ENCODE results near the gene PLA2G2C.
"Not testable (repeated sequence)": the region's sequence is repeated elsewhere in the genome, so short reads cannot be mapped to it uniquely, and the experiment has no call there.

The PLA2G2C gene

GRCh38 chr1:20219053-20219452 is 32.7 kb upstream of the PLA2G2C start:
- H3K9me3 Mint-ChIP-seq; H3K27ac Mint-ChIP-seq (ENCODE audit: low read depth); H3K4me3 Mint-ChIP-seq; H3K36me3 Mint-ChIP-seq (ENCODE audit: insufficient read depth); ATAC-seq (replicated peaks; ENCODE audit: extremely low read depth, poor library complexity, severe bottlenecking); DNase-seq (ENCODE audit: low spot score in 2 of 2); H3K4me1 Mint-ChIP-seq: not testable (repeated sequence)
- peaks cover 74% of the 10 kb centered on the region for H3K27me3 Mint-ChIP-seq

GRCh38 chr1:20216574-20216973 is 30.3 kb upstream of the PLA2G2C start:
- Mint-ChIP-seq H3K4me3 (no peak overlapping the region), H3K9me3 (no peaks in the 10 kb centered on the region), H3K27ac (ENCODE audit: low read depth) (no peak overlapping the region), H3K36me3 (ENCODE audit: insufficient read depth) (peaks cover 4% of the 10 kb centered on the region), H3K27me3 (peaks cover 68% of the 10 kb centered on the region), H3K4me1 (no peaks in the 10 kb centered on the region)
- no peak for ATAC-seq (replicated peaks; ENCODE audit: extremely low read depth, poor library complexity, severe bottlenecking)
- DNase-seq (ENCODE audit: low spot score in 2 of 2), result no peak

GRCh38 chr1:20215716-20216115 is 29.4 kb upstream of the PLA2G2C start:
- H3K27ac Mint-ChIP-seq (ENCODE audit: low read depth), result no peak overlapping the region
- no peaks in the 10 kb centered on the region for H3K4me1 Mint-ChIP-seq
- no peak overlapping the region for H3K4me3 Mint-ChIP-seq
- H3K36me3 Mint-ChIP-seq (ENCODE audit: insufficient read depth), result peaks cover 4% of the 10 kb centered on the region
- DNase-seq (ENCODE audit: low spot score in 2 of 2) (no peak), ATAC-seq (replicated peaks; ENCODE audit: extremely low read depth, poor library complexity, severe bottlenecking) (no peak)
- H3K27me3 Mint-ChIP-seq, result peaks cover 69% of the 10 kb centered on the region
- no peaks in the 10 kb centered on the region for H3K9me3 Mint-ChIP-seq

- H3K9me3 Mint-ChIP-seq, result no peaks in the 10 kb centered on the region
- peaks cover 72% of the 10 kb centered on the region for H3K27me3 Mint-ChIP-seq
- H3K4me3 Mint-ChIP-seq, result peak overlapping the region; percentile 50
- H3K36me3 Mint-ChIP-seq (ENCODE audit: insufficient read depth), result peaks cover 2% of the 10 kb centered on the region
- no peak overlapping the region for H3K27ac Mint-ChIP-seq (ENCODE audit: low read depth)
- peak; percentile 46 for ATAC-seq (replicated peaks; ENCODE audit: extremely low read depth, poor library complexity, severe bottlenecking)
- no peaks in the 10 kb centered on the region for H3K4me1 Mint-ChIP-seq
- DNase-seq (ENCODE audit: low spot score in 2 of 2), result peak; percentile 28 to 36
These were observed 26.5 kb upstream of the PLA2G2C start for GRCh38 chr1:20212685-20213331.

GRCh38 chr1:20212085-20212684 is 25.9 kb upstream of the PLA2G2C start:
- DNase-seq (ENCODE audit: low spot score in 2 of 2) (no peak), ATAC-seq (replicated peaks; ENCODE audit: extremely low read depth, poor library complexity, severe bottlenecking) (no peak)
- no peaks in the 10 kb centered on the region for H3K4me1 Mint-ChIP-seq
- H3K27ac Mint-ChIP-seq (ENCODE audit: low read depth), result no peak overlapping the region
- no peaks in the 10 kb centered on the region for H3K9me3 Mint-ChIP-seq
- H3K36me3 Mint-ChIP-seq (ENCODE audit: insufficient read depth), result peaks cover 2% of the 10 kb centered on the region
- H3K4me3 Mint-ChIP-seq, result no peak overlapping the region
- H3K27me3 Mint-ChIP-seq, result peaks cover 72% of the 10 kb centered on the region

GRCh38 chr1:20211511-20211931 is 25.2 kb upstream of the PLA2G2C start:
- no peaks in the 10 kb centered on the region for H3K4me1 Mint-ChIP-seq
- no peak overlapping the region for H3K27ac Mint-ChIP-seq (ENCODE audit: low read depth)
- H3K4me3 Mint-ChIP-seq, result no peak overlapping the region
- H3K27me3 Mint-ChIP-seq, result peaks cover 74% of the 10 kb centered on the region
- DNase-seq (ENCODE audit: low spot score in 2 of 2) (no peak), ATAC-seq (replicated peaks; ENCODE audit: extremely low read depth, poor library complexity, severe bottlenecking) (no peak)
- H3K36me3 Mint-ChIP-seq (ENCODE audit: insufficient read depth), result peaks cover 2% of the 10 kb centered on the region
- no peaks in the 10 kb centered on the region for H3K9me3 Mint-ChIP-seq

- peaks cover 2% of the 10 kb centered on the region for H3K36me3 Mint-ChIP-seq (ENCODE audit: insufficient read depth)
- peaks cover 71% of the 10 kb centered on the region for H3K27me3 Mint-ChIP-seq
- ATAC-seq (replicated peaks; ENCODE audit: extremely low read depth, poor library complexity, severe bottlenecking), result no peak
- no peaks in the 10 kb centered on the region for H3K4me1 Mint-ChIP-seq
- no peak overlapping the region for H3K4me3 Mint-ChIP-seq
- no peak overlapping the region for H3K27ac Mint-ChIP-seq (ENCODE audit: low read depth)
- H3K9me3 Mint-ChIP-seq, result no peaks in the 10 kb centered on the region
- no peak for DNase-seq (ENCODE audit: low spot score in 2 of 2)
These were observed 24.6 kb upstream of the PLA2G2C start for GRCh38 chr1:20210736-20211460.

GRCh38 chr1:20209471-20209870 is 23.2 kb upstream of the PLA2G2C start:
- H3K27me3 Mint-ChIP-seq, result peaks cover 57% of the 10 kb centered on the region
- H3K27ac Mint-ChIP-seq (ENCODE audit: low read depth), result no peak overlapping the region
- no peaks in the 10 kb centered on the region for H3K9me3 Mint-ChIP-seq
- peaks cover 2% of the 10 kb centered on the region for H3K36me3 Mint-ChIP-seq (ENCODE audit: insufficient read depth)
- H3K4me1 Mint-ChIP-seq, result no peaks in the 10 kb centered on the region
- H3K4me3 Mint-ChIP-seq, result no peak overlapping the region
- ATAC-seq (replicated peaks; ENCODE audit: extremely low read depth, poor library complexity, severe bottlenecking) (no peak), DNase-seq (ENCODE audit: low spot score in 2 of 2) (no peak)

GRCh38 chr1:20207546-20207945 is 21.2 kb upstream of the PLA2G2C start:
- ATAC-seq (replicated peaks; ENCODE audit: extremely low read depth, poor library complexity, severe bottlenecking) (no peak), DNase-seq (ENCODE audit: low spot score in 2 of 2) (no peak)
- Mint-ChIP-seq H3K4me3 (no peak overlapping the region), H3K36me3 (ENCODE audit: insufficient read depth) (peaks cover 2% of the 10 kb centered on the region), H3K9me3 (no peaks in the 10 kb centered on the region), H3K4me1 (no peaks in the 10 kb centered on the region), H3K27ac (ENCODE audit: low read depth) (no peak overlapping the region), H3K27me3 (peaks cover 53% of the 10 kb centered on the region)

- no peak for ATAC-seq (replicated peaks; ENCODE audit: extremely low read depth, poor library complexity, severe bottlenecking)
- H3K4me3 Mint-ChIP-seq, result no peak overlapping the region
- no peak overlapping the region for H3K27ac Mint-ChIP-seq (ENCODE audit: low read depth)
- H3K9me3 Mint-ChIP-seq, result no peaks in the 10 kb centered on the region
- H3K36me3 Mint-ChIP-seq (ENCODE audit: insufficient read depth), result no peaks in the 10 kb centered on the region
- no peak for DNase-seq (ENCODE audit: low spot score in 2 of 2)
- no peaks in the 10 kb centered on the region for H3K4me1 Mint-ChIP-seq
- peaks cover 48% of the 10 kb centered on the region for H3K27me3 Mint-ChIP-seq
These were observed 15.8 kb upstream of the PLA2G2C start for GRCh38 chr1:20202166-20202565.

- Mint-ChIP-seq H3K27ac (ENCODE audit: low read depth) (no peak overlapping the region), H3K9me3 (no peaks in the 10 kb centered on the region), H3K36me3 (ENCODE audit: insufficient read depth) (no peaks in the 10 kb centered on the region), H3K27me3 (peaks cover 59% of the 10 kb centered on the region), H3K4me3 (no peak overlapping the region), H3K4me1 (no peaks in the 10 kb centered on the region)
- ATAC-seq (replicated peaks; ENCODE audit: extremely low read depth, poor library complexity, severe bottlenecking) (no peak), DNase-seq (ENCODE audit: low spot score in 2 of 2) (no peak)
These were observed 14.6 kb upstream of the PLA2G2C start for GRCh38 chr1:20200966-20201365.

- no peak for ATAC-seq (replicated peaks; ENCODE audit: extremely low read depth, poor library complexity, severe bottlenecking)
- Mint-ChIP-seq H3K27me3 (peaks cover 70% of the 10 kb centered on the region), H3K4me1 (peaks cover 6% of the 10 kb centered on the region), H3K27ac (ENCODE audit: low read depth) (no peak overlapping the region), H3K4me3 (no peak overlapping the region), H3K9me3 (no peaks in the 10 kb centered on the region), H3K36me3 (ENCODE audit: insufficient read depth) (no peaks in the 10 kb centered on the region)
- no peak for DNase-seq (ENCODE audit: low spot score in 2 of 2)
These were observed 13.5 kb upstream of the PLA2G2C start for GRCh38 chr1:20199840-20200239.

- no peak overlapping the region for H3K27ac Mint-ChIP-seq (ENCODE audit: low read depth)
- H3K36me3 Mint-ChIP-seq (ENCODE audit: insufficient read depth), result no peaks in the 10 kb centered on the region
- peaks cover 6% of the 10 kb centered on the region for H3K4me1 Mint-ChIP-seq
- H3K4me3 Mint-ChIP-seq, result no peak overlapping the region
- no peak for DNase-seq (ENCODE audit: low spot score in 2 of 2)
- no peak for ATAC-seq (replicated peaks; ENCODE audit: extremely low read depth, poor library complexity, severe bottlenecking)
- H3K9me3 Mint-ChIP-seq, result no peaks in the 10 kb centered on the region
- peaks cover 71% of the 10 kb centered on the region for H3K27me3 Mint-ChIP-seq
These were observed 13.1 kb upstream of the PLA2G2C start for GRCh38 chr1:20199403-20199802.

Measured in central memory CD8-positive, alpha-beta T cell (primary cell).